Natural killer cell (primary cell): ENCODE data around the gene PDC. TPM values are rescaled to one million over a fixed set of nuclear protein-coding genes. Genes with fewer than 3 reads are reported as not detected.

Source experiments
- ATAC-seq, 3 donors: fragments of 150-1000 bp in 2 of 3; fragments of 200-7000 bp in 1 of 3; cut with Tn5 transposase; 1 replicate in 1 of 3; 2 replicates in 2 of 3; pipeline ENCODE4 v1.10.0; 2021; ENCODE audit warnings: mild to moderate bottlenecking in 2 of 3, moderate library complexity in 2 of 3
- DNase-seq, 2 donors: peaks; one replicate each; pipeline versions ENCODE4 v3.0.0 to v3.0.0-alpha.2; 2013 to 2021; ENCODE audit warnings: mixed read lengths in 1 of 2
- H3K27ac ChIP-seq: one replicate; pipeline ENCODE4 v1.5.1; 2013; ENCODE audit warnings: mild to moderate bottlenecking, low read length
- H3K27me3 ChIP-seq: one replicate; pipeline ENCODE4 v1.6.1; 2013; ENCODE audit warnings: low read length; ENCODE audit not compliant: control insufficient read depth, insufficient read depth
- H3K36me3 ChIP-seq: one replicate; pipeline ENCODE4 v1.6.1; 2013; ENCODE audit warnings: low read length; ENCODE audit not compliant: control insufficient read depth, insufficient read depth
- H3K4me1 ChIP-seq: one replicate; pipeline ENCODE4 v1.6.1; 2013; ENCODE audit warnings: low read length; ENCODE audit not compliant: control insufficient read depth, insufficient read depth
- H3K4me3 ChIP-seq: one replicate; pipeline ENCODE4 v1.5.1; 2013; ENCODE audit warnings: low read length
- H3K9me3 ChIP-seq: one replicate; pipeline ENCODE4 v1.6.1; 2013; ENCODE audit warnings: low read length; ENCODE audit not compliant: control insufficient read depth, insufficient read depth
- H3K27ac Mint-ChIP-seq, 2 donors: one replicate each; pipeline ENCODE4 v1.8.0; 2022; ENCODE audit warnings: mild to moderate bottlenecking in 2 of 2, mixed read lengths in 2 of 2, moderate library complexity in 1 of 2
- H3K27me3 Mint-ChIP-seq, 2 donors: one replicate each; pipeline ENCODE4 v1.8.0; 2022; ENCODE audit warnings: low read depth in 2 of 2, mixed read lengths in 2 of 2
- H3K36me3 Mint-ChIP-seq: one replicate; pipeline ENCODE4 v1.8.0; 2022; ENCODE audit warnings: mixed read lengths
- H3K4me1 Mint-ChIP-seq, 2 donors: one replicate each; pipeline ENCODE4 v1.8.0; 2022; ENCODE audit warnings: mixed read lengths in 2 of 2
- H3K4me3 Mint-ChIP-seq: one replicate; pipeline ENCODE4 v1.8.0; 2022; ENCODE audit warnings: mild to moderate bottlenecking, moderate library complexity, mixed read lengths
- H3K9me3 Mint-ChIP-seq, 2 donors: one replicate each; pipeline ENCODE4 v1.8.0; 2022; ENCODE audit warnings: mixed read lengths in 2 of 2
- WGBS: methylation state at CpG from one replicate; pipeline ENCODE4 v1.1.7; 2013; ENCODE audit warnings: missing lambda C conversion rate; ENCODE audit not compliant: insufficient coverage; 5-methylcytosine and 5-hydroxymethylcytosine counted together
- intact Hi-C: fragments of 100-400 bp; cut with micrococcal nuclease; formaldehyde crosslinking; loops from one replicate; pipeline ENCODE4 v1.14.2; 2022
- total RNA-seq, 4 donors: library from RNA; stranded (reverse); fragments of 120-200 nt in 1 of 4; gene quantifications; one replicate each; pipeline versions ENCODE4 v1.2.3 to v1.2.4, GENCODE V29; 2013 to 2022
- TF ChIP-seq, protein P1 (sequence below): fragments of 200-600 bp; IDR thresholded peaks from one replicate; pipeline ENCODE4 v1.8.0; 2022; ENCODE audit warnings: antibody characterized with exemption

The PDC gene
- total RNA-seq, 3 donors from 2014 or later (not counting 1 experiment from before 2014, with no cell fraction given) = not detected

DNA sequence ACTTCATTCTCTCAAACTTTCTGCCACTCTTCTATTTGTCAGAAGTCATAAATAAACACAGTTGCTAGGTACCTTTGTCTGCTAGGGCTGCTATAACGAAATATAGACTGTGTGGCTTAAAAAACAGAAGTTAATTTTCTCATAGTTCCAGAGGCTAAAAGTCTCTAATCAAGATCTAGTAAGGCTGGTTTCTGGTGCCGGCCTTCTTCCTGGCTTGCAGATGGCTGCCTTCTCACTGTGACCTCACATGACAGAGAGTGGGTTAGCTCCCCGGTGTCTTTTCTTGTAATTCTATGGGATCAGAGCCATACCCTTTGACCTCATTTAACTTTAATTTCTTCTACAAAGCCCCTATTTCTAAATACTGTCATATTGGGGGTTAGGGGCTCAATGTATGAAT is 5.9 kb downstream of the PDC start:
- no peaks in the 10 kb centered on the region for H3K27me3 Mint-ChIP-seq
- Histone ChIP-seq H3K27me3 (no peaks in the 10 kb centered on the region), H3K4me3 (no peak overlapping the region), H3K27ac (no peak overlapping the region), H3K9me3 (no peaks in the 10 kb centered on the region), H3K4me1 (no peaks in the 10 kb centered on the region), H3K36me3 (no peaks in the 10 kb centered on the region)
- ATAC-seq (peak in 1 of 3 donors; percentile 35), DNase-seq (no peak)
- H3K27ac Mint-ChIP-seq = no peak overlapping the region
- WGBS = 13% methylated on average over 3 of the region's 3 CpGs
- H3K9me3 Mint-ChIP-seq = no peaks in the 10 kb centered on the region
- no peak overlapping the region for H3K4me3 Mint-ChIP-seq
- no peaks in the 10 kb centered on the region for H3K4me1 Mint-ChIP-seq
- no peaks in the 10 kb centered on the region for H3K36me3 Mint-ChIP-seq
- intact Hi-C loops = no loop called here
- TF ChIP-seq, protein P1, sequence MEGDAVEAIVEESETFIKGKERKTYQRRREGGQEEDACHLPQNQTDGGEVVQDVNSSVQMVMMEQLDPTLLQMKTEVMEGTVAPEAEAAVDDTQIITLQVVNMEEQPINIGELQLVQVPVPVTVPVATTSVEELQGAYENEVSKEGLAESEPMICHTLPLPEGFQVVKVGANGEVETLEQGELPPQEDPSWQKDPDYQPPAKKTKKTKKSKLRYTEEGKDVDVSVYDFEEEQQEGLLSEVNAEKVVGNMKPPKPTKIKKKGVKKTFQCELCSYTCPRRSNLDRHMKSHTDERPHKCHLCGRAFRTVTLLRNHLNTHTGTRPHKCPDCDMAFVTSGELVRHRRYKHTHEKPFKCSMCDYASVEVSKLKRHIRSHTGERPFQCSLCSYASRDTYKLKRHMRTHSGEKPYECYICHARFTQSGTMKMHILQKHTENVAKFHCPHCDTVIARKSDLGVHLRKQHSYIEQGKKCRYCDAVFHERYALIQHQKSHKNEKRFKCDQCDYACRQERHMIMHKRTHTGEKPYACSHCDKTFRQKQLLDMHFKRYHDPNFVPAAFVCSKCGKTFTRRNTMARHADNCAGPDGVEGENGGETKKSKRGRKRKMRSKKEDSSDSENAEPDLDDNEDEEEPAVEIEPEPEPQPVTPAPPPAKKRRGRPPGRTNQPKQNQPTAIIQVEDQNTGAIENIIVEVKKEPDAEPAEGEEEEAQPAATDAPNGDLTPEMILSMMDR = no peak

DNA sequence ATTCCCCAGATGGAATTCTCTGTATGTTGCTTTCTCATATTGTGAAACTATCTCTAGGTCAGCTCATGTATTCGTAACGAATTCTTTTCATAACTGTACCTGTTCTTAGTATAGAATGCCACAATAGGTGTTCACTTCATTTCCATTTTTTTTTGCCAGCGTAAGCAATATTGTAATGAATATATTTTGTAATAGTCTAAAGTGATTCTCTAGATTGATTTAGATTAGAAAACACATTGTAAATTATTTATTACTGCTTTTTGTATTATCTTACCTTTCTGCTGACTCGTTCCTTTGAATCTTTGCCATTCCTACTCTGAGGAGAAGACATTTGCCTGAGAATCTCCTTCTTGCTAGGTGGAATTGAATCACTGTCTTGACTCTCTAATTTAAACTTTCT is 14.8 kb downstream of the PDC start:
- no peak for ATAC-seq
- intact Hi-C loops = no loop called here
- H3K9me3 Mint-ChIP-seq = no peaks in the 10 kb centered on the region
- no peaks in the 10 kb centered on the region for H3K36me3 Mint-ChIP-seq
- Histone ChIP-seq H3K9me3 (no peaks in the 10 kb centered on the region), H3K27me3 (no peaks in the 10 kb centered on the region), H3K4me1 (no peaks in the 10 kb centered on the region), H3K4me3 (no peak overlapping the region), H3K36me3 (no peaks in the 10 kb centered on the region), H3K27ac (no peak overlapping the region)
- H3K27me3 Mint-ChIP-seq = no peaks in the 10 kb centered on the region
- no peak overlapping the region for H3K27ac Mint-ChIP-seq
- DNase-seq = no peak
- TF ChIP-seq, protein P1 = no peak
- H3K4me1 Mint-ChIP-seq = no peaks in the 10 kb centered on the region
- no peak overlapping the region for H3K4me3 Mint-ChIP-seq
- 94% methylated on average over 2 of the region's 4 CpGs for WGBS

DNA sequence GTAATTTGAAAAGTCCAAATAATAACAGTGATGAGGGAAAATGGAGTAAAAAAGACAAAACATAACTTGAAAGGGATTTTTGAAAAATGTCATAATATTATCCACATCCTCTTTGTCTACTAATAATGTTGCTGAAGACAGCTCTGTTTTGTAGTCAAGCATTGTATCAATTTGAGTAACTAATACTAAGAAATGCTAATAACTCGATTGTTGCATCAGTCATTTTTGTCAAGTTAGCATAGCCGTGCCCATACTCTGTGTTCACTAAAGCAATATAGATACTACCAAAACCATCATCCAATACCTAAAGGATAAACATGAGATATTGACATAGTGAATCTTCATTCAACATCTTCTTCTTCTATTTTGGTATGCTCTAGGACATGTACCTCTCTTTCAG is 17.3 kb downstream of the PDC start:
- DNase-seq (no peak), ATAC-seq (no peak)
- no peaks in the 10 kb centered on the region for H3K36me3 ChIP-seq
- H3K27me3 Mint-ChIP-seq = no peaks in the 10 kb centered on the region
- no peaks in the 10 kb centered on the region for H3K36me3 Mint-ChIP-seq
- H3K4me3 ChIP-seq = no peak overlapping the region
- no peaks in the 10 kb centered on the region for H3K27me3 ChIP-seq
- TF ChIP-seq, protein P1 = no peak
- H3K4me1 ChIP-seq = no peaks in the 10 kb centered on the region
- no peak overlapping the region for H3K27ac ChIP-seq
- intact Hi-C loops = no loop called here
- no peak overlapping the region for H3K27ac Mint-ChIP-seq
- no peaks in the 10 kb centered on the region for H3K9me3 ChIP-seq
- 84% methylated on average over 2 of the region's 2 CpGs for WGBS
- H3K4me1 Mint-ChIP-seq = no peaks in the 10 kb centered on the region
- no peaks in the 10 kb centered on the region for H3K9me3 Mint-ChIP-seq
- H3K4me3 Mint-ChIP-seq = no peak overlapping the region

DNA sequence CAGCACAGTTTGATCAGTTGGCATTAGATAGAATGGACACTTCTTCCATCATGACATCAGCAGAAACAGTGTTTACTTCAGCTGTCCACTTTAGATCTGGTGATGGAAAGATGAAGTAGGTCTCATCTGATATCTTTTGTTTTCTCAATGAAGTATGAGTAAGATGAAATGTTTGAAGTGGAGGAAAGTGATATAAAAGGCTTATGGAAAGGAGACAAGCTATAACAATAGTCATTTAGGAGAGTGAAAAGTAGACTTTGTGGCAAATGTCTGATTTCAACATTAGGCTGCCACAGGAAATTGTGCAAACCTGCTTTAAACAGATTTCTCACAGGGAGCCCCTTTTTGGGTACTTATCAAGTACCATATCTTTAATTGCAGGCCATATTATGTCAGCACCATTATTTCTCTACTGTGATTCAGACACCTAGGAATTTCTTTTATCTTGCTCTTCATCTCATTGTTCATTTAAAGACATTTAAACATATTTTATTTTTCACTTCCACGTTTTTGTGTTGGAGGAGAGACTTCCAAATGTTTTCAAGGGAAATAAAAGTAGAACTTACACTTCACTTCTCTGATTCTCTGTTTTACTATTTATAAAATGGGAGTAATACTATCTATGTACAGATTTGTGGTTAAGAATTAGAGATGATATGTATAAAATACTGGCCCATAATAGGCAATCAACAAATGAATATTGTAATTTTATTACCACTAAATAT is 18.1 kb downstream of the PDC start:
- ATAC-seq = peak in 1 of 3 donors; percentile 41
- H3K27ac ChIP-seq = no peak overlapping the region

More for the DNA sequence above, 18.1 kb downstream of the PDC start:
- Mint-ChIP-seq H3K4me1 (no peaks in the 10 kb centered on the region), H3K4me3 (no peak overlapping the region), H3K27me3 (no peaks in the 10 kb centered on the region), H3K9me3 (no peaks in the 10 kb centered on the region), H3K36me3 (no peaks in the 10 kb centered on the region), H3K27ac (no peak overlapping the region)
- Histone ChIP-seq H3K27me3 (no peaks in the 10 kb centered on the region), H3K9me3 (no peaks in the 10 kb centered on the region), H3K4me3 (no peak overlapping the region), H3K36me3 (no peaks in the 10 kb centered on the region), H3K4me1 (no peaks in the 10 kb centered on the region)
- no peak for DNase-seq
- WGBS = no CpG with 5 or more reads among the region's 1 CpG
- intact Hi-C loops = no loop called here
- TF ChIP-seq, protein P1 = no peak
